CD4-positive, alpha-beta T cell treated with Interleukin-4 for 4 hours (primary cell): ENCODE results near the gene FLCN.
"Not testable (repeated sequence)": the region's sequence is repeated elsewhere in the genome, so short reads cannot be mapped to it uniquely, and the experiment has no call there.

Experiments used
- DNase-seq: peaks from one replicate; pipeline ENCODE4 v3.0.0-alpha.2; 2020

The FLCN gene

GRCh38 chr17:17206913-17207335, 30.0 kb downstream of the FLCN start:
- no peak for DNase-seq

- peak; percentile 84 for DNase-seq
Observed at GRCh38 chr17:17206124-17206912, 30.6 kb downstream of the FLCN start, which contains the start of gene PLD6. TSS of gene PLD6 (minus strand) at chr17:17206333. CDS start at chr17:17206286, 47 bp downstream.

GRCh38 chr17:17205368-17206123, 31.4 kb downstream of the FLCN start:
- peak; percentile 42 for DNase-seq

GRCh38 chr17:17204635-17205231, 32.2 kb downstream of the FLCN start:
- no peak for DNase-seq

- DNase-seq, result no peak
Observed at GRCh38 chr17:17204041-17204591, 32.9 kb downstream of the FLCN start.

GRCh38 chr17:17203173-17203730, 33.7 kb downstream of the FLCN start:
- DNase-seq, result no peak

- DNase-seq, result no peak
Observed at GRCh38 chr17:17201907-17202306, 35.1 kb downstream of the FLCN start.

- DNase-seq, result no peak
Observed at GRCh38 chr17:17201271-17201670, 35.7 kb downstream of the FLCN start.

GRCh38 chr17:17200831-17201230, 36.1 kb downstream of the FLCN start:
- DNase-seq, result no peak

- DNase-seq, result no peak
Observed at GRCh38 chr17:17200311-17200710, 36.7 kb downstream of the FLCN start.

- DNase-seq, result no peak
Observed at GRCh38 chr17:17198281-17198680, 38.7 kb downstream of the FLCN start.

- no peak for DNase-seq
Observed at GRCh38 chr17:17196776-17197175, 40.2 kb downstream of the FLCN start.

- DNase-seq, result not testable (repeated sequence)
Observed at GRCh38 chr17:17195466-17195865, 41.5 kb downstream of the FLCN start.

GRCh38 chr17:17191961-17192381, 45.0 kb downstream of the FLCN start:
- no peak for DNase-seq

- no peak for DNase-seq
Observed at GRCh38 chr17:17191346-17191792, 45.6 kb downstream of the FLCN start.

GRCh38 chr17:17190188-17190587, 46.8 kb downstream of the FLCN start:
- no peak for DNase-seq

- DNase-seq, result no peak
Observed at GRCh38 chr17:17189559-17189958, 47.4 kb downstream of the FLCN start.

GRCh38 chr17:17188586-17188985, 48.4 kb downstream of the FLCN start:
- no peak for DNase-seq

GRCh38 chr17:17186551-17187505, 50.1 kb downstream of the FLCN start:
- no peak for DNase-seq

GRCh38 chr17:17186051-17186450, 50.9 kb downstream of the FLCN start:
- peak; percentile 30 for DNase-seq

- peak; percentile 54 for DNase-seq
Observed at GRCh38 chr17:17184985-17185757, 51.8 kb downstream of the FLCN start.
